GM12801 (cell line): ENCODE data around the gene RNF227.

Experiments
- CTCF ChIP-seq: IDR thresholded peaks from one replicate; pipeline ENCODE4 v1.5.1; 2011; ENCODE audit warnings: control low read depth; ENCODE audit not compliant: insufficient read length; ENCODE audit errors: extremely low read depth

RNF227 gene

GRCh38 chr17:7915611-7916384, at the start of gene RNF227:
Gene RNF227 (minus strand): TSS chr17:7916289. CDS start chr17:7916195, 94 bp downstream.
- no peak for TF ChIP-seq CTCF

- no peak for TF ChIP-seq CTCF
Measured at GRCh38 chr17:7961421-7961820, 45.3 kb upstream of the RNF227 start.

GRCh38 chr17:7959503-7960253, 43.6 kb upstream of the RNF227 start:
- TF ChIP-seq CTCF = no peak

GRCh38 chr17:7956228-7956965, 40.3 kb upstream of the RNF227 start:
- TF ChIP-seq CTCF = no peak

GRCh38 chr17:7955414-7956227, 39.5 kb upstream of the RNF227 start:
- TF ChIP-seq CTCF = no peak

GRCh38 chr17:7951143-7951792, 35.2 kb upstream of the RNF227 start:
- TF ChIP-seq CTCF = no peak
